Cardiac ventricle fibroblast (primary cell): ENCODE measurements around the gene RBM4B. TPM values are rescaled to one million over a fixed set of nuclear protein-coding genes. Genes with fewer than 3 reads are reported as not detected.

Experiments
- total RNA-seq: library from RNA; depleted of rRNA; stranded (reverse); fragments of >200 nt; gene quantifications from 2 replicates; pipeline ENCODE4 v1.2.3, GENCODE V29; 2015

The RBM4B gene, protein sequence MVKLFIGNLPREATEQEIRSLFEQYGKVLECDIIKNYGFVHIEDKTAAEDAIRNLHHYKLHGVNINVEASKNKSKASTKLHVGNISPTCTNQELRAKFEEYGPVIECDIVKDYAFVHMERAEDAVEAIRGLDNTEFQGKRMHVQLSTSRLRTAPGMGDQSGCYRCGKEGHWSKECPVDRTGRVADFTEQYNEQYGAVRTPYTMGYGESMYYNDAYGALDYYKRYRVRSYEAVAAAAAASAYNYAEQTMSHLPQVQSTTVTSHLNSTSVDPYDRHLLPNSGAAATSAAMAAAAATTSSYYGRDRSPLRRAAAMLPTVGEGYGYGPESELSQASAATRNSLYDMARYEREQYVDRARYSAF
- total RNA-seq: 14.9 and 16.4 TPM in 2 replicates

GRCh38 chr11:66677599-66678375 is at the start of gene RBM4B:
Gene RBM4B, minus strand, starts transcription at chr11:66677887. Its CDS starts 808 bp downstream, at chr11:66677079.

DNA sequence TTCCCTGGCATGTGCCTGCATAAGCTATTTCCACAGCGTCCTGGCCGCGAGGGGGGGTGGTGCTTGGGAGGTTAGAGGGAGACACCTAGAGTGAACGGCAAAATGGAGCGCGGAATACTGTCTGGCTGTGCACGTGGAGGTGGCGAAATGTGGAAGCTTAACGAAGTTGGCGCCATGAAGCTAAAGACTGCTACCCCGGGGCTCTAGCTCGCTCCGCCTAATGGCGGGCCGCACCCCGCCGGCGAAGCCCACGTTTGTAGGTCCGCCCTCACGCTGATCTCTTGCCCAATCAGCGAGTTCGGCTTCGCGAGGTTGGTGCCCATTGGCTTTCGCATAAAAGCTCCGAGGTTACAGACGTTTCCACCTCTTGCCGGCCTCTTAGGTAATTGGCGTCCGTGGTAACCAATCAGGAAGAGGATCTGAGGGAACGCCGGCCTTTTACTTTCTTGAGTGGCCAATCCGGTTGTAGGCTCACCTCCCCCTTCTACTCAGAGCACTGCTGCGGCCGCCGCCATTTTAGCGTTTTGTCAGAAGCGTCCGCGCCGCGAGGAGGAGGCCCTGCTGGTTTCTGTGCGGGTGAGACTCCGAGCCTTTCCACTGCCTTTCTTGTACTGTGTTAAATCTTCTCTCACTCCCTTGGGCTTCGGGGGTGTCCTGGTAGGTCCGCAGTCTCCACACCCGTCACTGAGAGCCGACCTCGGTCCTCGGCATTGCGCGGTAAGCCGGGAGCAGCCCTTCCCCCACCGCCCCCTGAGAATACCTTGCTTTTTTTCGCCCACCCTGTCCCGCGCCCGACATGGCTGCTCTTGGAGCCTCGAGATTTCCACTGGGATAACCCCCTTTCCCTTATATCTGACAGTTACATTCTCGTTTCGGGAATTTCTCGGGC is 39.3 kb downstream of the RBM4B start, which contains the start of gene RBM4:
TSS of gene RBM4 (plus strand) at position 527 of the 889 bp plus-strand sequence. CDS start 1,009 bp downstream, outside the sequence.

GRCh38 chr11:66616379-66617154 is 61.1 kb downstream of the RBM4B start, which contains the start of gene RBM14:
Gene RBM14, plus strand, starts transcription at chr11:66616630. Its CDS starts 91 bp downstream, at chr11:66616721.

Other genes starting within 250 kb of the RBM4B start
- 47.5 and 49.5 TPM in 2 replicates for gene MRPL11, start 239.0 kb downstream of the RBM4B start, total RNA-seq
- 6.8 and 9.0 TPM in 2 replicates for gene PELI3, start 211.0 kb downstream of the RBM4B start, total RNA-seq
- gene DPP3, start 197.5 kb downstream of the RBM4B start, total RNA-seq: 16.1 and 20.1 TPM in 2 replicates
- gene BBS1, start 167.3 kb downstream of the RBM4B start, total RNA-seq: 39.4 and 49.4 TPM in 2 replicates
- gene ZDHHC24, start 131.8 kb downstream of the RBM4B start, total RNA-seq: 17.5 and 19.3 TPM in 2 replicates
- gene ACTN3, start 131.0 kb downstream of the RBM4B start, total RNA-seq: 0.06 TPM in 1 of 2 replicates, not detected in the other
- 105 and 122 TPM in 2 replicates for gene CTSF, start 109.3 kb downstream of the RBM4B start, total RNA-seq
- gene CCDC87, start 84.8 kb downstream of the RBM4B start, total RNA-seq: 0.44 and 1.3 TPM in 2 replicates
- gene CCS, start 84.7 kb downstream of the RBM4B start, total RNA-seq: 55.0 and 56.5 TPM in 2 replicates
- gene RBM14, start 61.3 kb downstream of the RBM4B start, total RNA-seq: 23.3 and 27.1 TPM in 2 replicates
- 70.0 and 93.0 TPM in 2 replicates for gene RBM4, start 39.2 kb downstream of the RBM4B start, total RNA-seq
- 1.4 and 5.1 TPM in 2 replicates for gene SPTBN2, start 51.3 kb upstream of the RBM4B start, total RNA-seq
- 11.4 and 15.9 TPM in 2 replicates for gene RCE1, start 165.6 kb upstream of the RBM4B start, total RNA-seq
- 15.8 and 16.8 TPM in 2 replicates for gene LRFN4, start 179.2 kb upstream of the RBM4B start, total RNA-seq